Adrenal gland (tissue), 12 donors: Measurements from ENCODE around the gene CAMTA2. TPM values are rescaled to one million over a fixed set of nuclear protein-coding genes. Genes with fewer than 3 reads are reported as not detected.

Experiments used
- DNase-seq, 7 donors: peaks; one replicate each; pipeline ENCODE4 v3.0.0-alpha.2; 2019 to 2020
- H3K27ac ChIP-seq, 5 donors: fragments of 200-600 bp; sonication (generic) in 4 of 5; 1 replicate in 3 of 5; 2 replicates in 2 of 5; pipeline versions ENCODE4 v1.5.1 to v1.8.0; 2016 to 2020; ENCODE audit warnings: mild to moderate bottlenecking in 1 of 5
- H3K27me3 ChIP-seq: fragments of 200-600 bp; 2 replicates; pipeline ENCODE4 v1.8.0; 2021
- H3K36me3 ChIP-seq, 2 donors: fragments of 200-600 bp; replicated peaks in 1 of 2; 1 replicate in 1 of 2; 2 replicates in 1 of 2; pipeline versions ENCODE4 v1.5.1 to v1.8.0; 2018 to 2022
- H3K4me1 ChIP-seq, 2 donors: fragments of 200-600 bp; replicated peaks in 1 of 2; 1 replicate in 1 of 2; 2 replicates in 1 of 2; pipeline versions ENCODE4 v1.5.1 to v1.8.0; 2018 to 2021
- H3K4me3 ChIP-seq, 4 donors: fragments of 200-600 bp; sonication (generic) in 3 of 4; one replicate each; pipeline ENCODE4 v1.5.1; 2016 to 2018
- H3K9me3 ChIP-seq, 3 donors: fragments of 200-600 bp; sonication (generic) in 1 of 3; replicated peaks in 1 of 3; 1 replicate in 2 of 3; 2 replicates in 1 of 3; pipeline versions ENCODE4 v1.5.1 to v1.8.0; 2016 to 2021
- POLR2A ChIP-seq, 2 donors: fragments of 450-650 bp; IDR thresholded peaks; one replicate each; pipeline ENCODE4 v1.6.1; 2017; ENCODE audit warnings: antibody characterized with exemption in 2 of 2, mild to moderate bottlenecking in 2 of 2, moderate library complexity in 1 of 2
- WGBS, 4 donors: extraction: QIAGEN DNeasy Blood & Tissue Kit in 2 of 4; methylation state at CpG; one replicate each; pipeline versions ENCODE4 v1.1.5 to v1.1.7; 2013 to 2017; 5-methylcytosine and 5-hydroxymethylcytosine counted together
- intact Hi-C, 2 donors: fragments of 100-400 bp; cut with DNase I; formaldehyde crosslinking; loops; one replicate each; pipeline versions ENCODE4 v1.14.1 to v1.15.0; 2022 to 2023
- polyA plus RNA-seq, 3 donors: library from polyadenylated mRNA; stranded (reverse); fragments of 200-250 nt in 2 of 3; fragments of 350-450 nt in 1 of 3; fragmentation: Illumina TruSeq in 1 of 3; extraction: RNeasy Lipid Tissue Mini Kit (QIAGEN cat#74804) in 1 of 3; gene quantifications; one replicate each; pipeline ENCODE4 v1.2.3, GENCODE V29; 2013 to 2014
- total RNA-seq, 9 donors: library from RNA; depleted of rRNA in 4 of 9; stranded (reverse); fragments of >200 nt in 4 of 9; fragments of 120-200 nt in 1 of 9; fragmentation: NEBNext Ultra II Directional in 1 of 9; extraction: Animal tissue kit (Norgen Biotek cat#: 25700) in 1 of 9; gene quantifications; one replicate each; pipeline versions ENCODE4 v1.1.0 to v1.2.4, GENCODE V29; 2013 to 2023
- TF ChIP-seq, protein P1 (sequence below), 6 experiments: fragments of 450-650 bp in 4 of 6; fragments of 200-600 bp in 2 of 6; sonication (generic) in 1 of 6; IDR thresholded peaks; 1 replicate in 5 of 6; 2 replicates in 1 of 6; pipeline versions ENCODE4 v1.5.1 to v1.8.0; 2016 to 2021; ENCODE audit warnings: antibody characterized with exemption in 6 of 6, mild to moderate bottlenecking in 2 of 6, moderate library complexity in 1 of 6
- donor health status: healthy with polysubstance abuse.
- donor health status: Bipolar disorder and iron deficiency.
- donor health status: DM: yes; HTN: yes; CAD: no.
- donor health status: DM: no; HTN: no; CAD: no.
- donor health status: DM: no; HTN: no; CAD: no.
- donor health status: DM: yes; HTN: yes; CAD: no.

Gene CAMTA2
- total and polyA plus RNA-seq, 12 donors, result 6.9 to 190 (median 32.6) TPM

- Histone ChIP-seq H3K4me1 (peaks cover 32 to 46% of the 10 kb centered on the region in 2 donors), H3K36me3 (peaks cover 0 to 49% of the 10 kb centered on the region in 2 donors), H3K9me3 (no peaks in the 10 kb centered on the region), H3K27ac (peak overlapping the region in 3 of 5 donors; percentile 75 to 99 (median 92)), H3K4me3 (peak overlapping the region in 1 of 4 donors; percentile 85), H3K27me3 (no peaks in the 10 kb centered on the region)
- peak in 1 of 7 donors; percentile 25 for DNase-seq
- no peak for TF ChIP-seq POLR2A (IDR thresholded peaks at IDR 0.05)
- TF ChIP-seq, protein P1, sequence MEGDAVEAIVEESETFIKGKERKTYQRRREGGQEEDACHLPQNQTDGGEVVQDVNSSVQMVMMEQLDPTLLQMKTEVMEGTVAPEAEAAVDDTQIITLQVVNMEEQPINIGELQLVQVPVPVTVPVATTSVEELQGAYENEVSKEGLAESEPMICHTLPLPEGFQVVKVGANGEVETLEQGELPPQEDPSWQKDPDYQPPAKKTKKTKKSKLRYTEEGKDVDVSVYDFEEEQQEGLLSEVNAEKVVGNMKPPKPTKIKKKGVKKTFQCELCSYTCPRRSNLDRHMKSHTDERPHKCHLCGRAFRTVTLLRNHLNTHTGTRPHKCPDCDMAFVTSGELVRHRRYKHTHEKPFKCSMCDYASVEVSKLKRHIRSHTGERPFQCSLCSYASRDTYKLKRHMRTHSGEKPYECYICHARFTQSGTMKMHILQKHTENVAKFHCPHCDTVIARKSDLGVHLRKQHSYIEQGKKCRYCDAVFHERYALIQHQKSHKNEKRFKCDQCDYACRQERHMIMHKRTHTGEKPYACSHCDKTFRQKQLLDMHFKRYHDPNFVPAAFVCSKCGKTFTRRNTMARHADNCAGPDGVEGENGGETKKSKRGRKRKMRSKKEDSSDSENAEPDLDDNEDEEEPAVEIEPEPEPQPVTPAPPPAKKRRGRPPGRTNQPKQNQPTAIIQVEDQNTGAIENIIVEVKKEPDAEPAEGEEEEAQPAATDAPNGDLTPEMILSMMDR (IDR thresholded peaks at IDR 0.05), result no peak
- intact Hi-C loops, result no loop called here
- 28 to 36% (median 29%) methylated on average over 12 to 16 of the region's 16 CpGs for WGBS, 4 donors
These were observed 41.0 kb downstream of the CAMTA2 start for GRCh38 chr17:4946312-4946976.

DNA sequence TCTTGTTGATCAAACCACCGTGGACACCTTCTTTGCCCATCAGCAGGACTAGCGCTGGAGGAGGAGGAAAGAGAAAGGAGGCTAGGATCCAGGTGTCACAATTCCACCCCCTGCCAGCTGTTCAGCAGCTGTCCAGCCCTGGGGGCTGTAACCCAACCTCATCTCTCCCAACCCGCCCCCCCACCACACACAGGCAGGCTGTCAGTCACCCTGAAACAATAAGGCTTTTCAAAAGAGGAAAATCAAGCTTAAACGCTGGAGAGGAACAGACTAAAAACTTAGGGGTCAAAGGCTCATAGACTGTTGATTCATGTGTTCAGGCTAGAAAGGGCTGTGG is 41.6 kb downstream of the CAMTA2 start:
- DNase-seq, result no peak
- Histone ChIP-seq H3K27ac (peak overlapping the region in 3 of 5 donors; percentile 53 to 99 (median 75)), H3K9me3 (no peaks in the 10 kb centered on the region), H3K36me3 (peaks cover 0 to 49% of the 10 kb centered on the region in 2 donors), H3K4me1 (peaks cover 37 to 52% of the 10 kb centered on the region in 2 donors), H3K27me3 (no peaks in the 10 kb centered on the region), H3K4me3 (peak overlapping the region in 1 of 4 donors; percentile 85)
- TF ChIP-seq, protein P1 (IDR thresholded peaks at IDR 0.05), result no peak
- no peak for TF ChIP-seq POLR2A (IDR thresholded peaks at IDR 0.05)
- intact Hi-C loops, result no loop called here
- 26 to 42% (median 38%) methylated on average over 4 of the region's 4 CpGs for WGBS, 4 donors

GRCh38 chr17:4945176-4945943 is 42.1 kb downstream of the CAMTA2 start:
- DNase-seq, result peak; percentile 75 to 92 (median 88)
- intact Hi-C loops, result no loop called here
- peaks cover 0 to 49% of the 10 kb centered on the region in 2 donors for H3K36me3 ChIP-seq
- WGBS, 4 donors, result 25 to 37% (median 34%) methylated on average over 7 of the region's 7 CpGs
- no peak overlapping the region for H3K4me3 ChIP-seq
- peaks cover 32 to 51% of the 10 kb centered on the region in 2 donors for H3K4me1 ChIP-seq
- TF ChIP-seq, protein P1 (IDR thresholded peaks at IDR 0.05), result no peak
- TF ChIP-seq POLR2A (IDR thresholded peaks at IDR 0.05), result peak in 1 of 2 donors; percentile 16
- no peaks in the 10 kb centered on the region for H3K9me3 ChIP-seq
- peak overlapping the region in 4 of 5 donors; percentile 42 to 75 (median 60) for H3K27ac ChIP-seq
- no peaks in the 10 kb centered on the region for H3K27me3 ChIP-seq

- Histone ChIP-seq H3K4me1 (peaks cover 28 to 46% of the 10 kb centered on the region in 2 donors), H3K27ac (peak overlapping the region; percentile 19 to 75 (median 53)), H3K4me3 (no peak overlapping the region), H3K27me3 (no peaks in the 10 kb centered on the region), H3K9me3 (no peaks in the 10 kb centered on the region), H3K36me3 (peaks cover 0 to 49% of the 10 kb centered on the region in 2 donors)
- DNase-seq, result no peak
- TF ChIP-seq, protein P1 (IDR thresholded peaks at IDR 0.05), result no peak
- no peak for TF ChIP-seq POLR2A (IDR thresholded peaks at IDR 0.05)
- intact Hi-C loops, result no loop called here
- 33 to 61% (median 52%) methylated on average over 4 to 8 of the region's 8 CpGs for WGBS, 4 donors
These were observed 42.8 kb downstream of the CAMTA2 start for GRCh38 chr17:4944554-4945175.
